Measurements from ENCODE around the gene HINT3.
A peak's percentile ranks its signal among the peaks of the same experiment; 100 is the strongest.
"Not testable (repeated sequence)": the region's sequence is repeated elsewhere in the genome, so short reads cannot be mapped to it uniquely, and the experiment has no call there.

HINT3 gene

DNA sequence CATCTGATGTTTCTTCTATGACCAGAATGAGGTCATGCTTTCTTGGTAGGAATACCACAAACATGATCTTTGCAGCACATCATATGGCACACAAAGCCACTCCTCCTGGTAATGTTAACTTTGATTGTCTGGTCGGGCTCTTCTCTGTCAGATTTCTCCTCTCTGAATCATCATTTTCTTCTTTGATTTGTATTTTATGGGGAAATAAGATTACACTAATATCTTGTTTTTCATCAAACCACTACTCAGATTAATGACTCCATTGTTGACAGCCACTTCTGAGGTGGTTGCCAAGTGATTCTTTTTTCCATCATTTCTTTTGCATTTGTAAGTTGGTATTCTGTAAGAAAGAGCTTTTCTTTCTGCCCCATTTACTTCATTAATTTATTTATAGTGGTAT is 59.3 kb downstream of the HINT3 start:
- no peaks in the 10 kb centered on the region for H3K27me3 ChIP-seq (replicated peaks)
- peak; percentile 59 for DNase-seq
- in situ Hi-C loops (cut with HindIII; ENCODE audit: low pct_ligation_motif_present, low sequenced_read_pairs) = no loop called here

DNA sequence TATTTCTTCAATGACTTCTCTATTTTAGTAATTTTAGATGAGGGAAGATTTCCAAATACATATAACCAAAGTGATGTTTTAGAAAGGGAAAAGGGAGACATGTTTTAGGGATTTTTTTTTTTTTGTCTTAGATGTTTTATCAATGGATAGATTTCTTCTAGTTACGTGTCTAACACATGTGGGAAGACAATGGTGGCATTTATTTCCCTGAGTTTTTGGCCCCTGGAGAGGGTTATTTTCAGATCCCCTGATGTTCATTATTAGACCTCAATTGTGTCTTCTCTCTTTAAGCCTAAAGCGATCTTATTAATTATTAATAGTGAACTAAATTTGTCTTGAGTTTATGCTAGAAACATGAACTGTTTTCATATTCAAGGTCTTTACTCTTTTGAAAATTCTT is 60.0 kb downstream of the HINT3 start:
- in situ Hi-C loops (cut with HindIII; ENCODE audit: low pct_ligation_motif_present, low sequenced_read_pairs) = no loop called here
- peaks cover 31% of the 10 kb centered on the region for H3K36me3 ChIP-seq (replicated peaks)

More for the DNA sequence above, 59.3 kb downstream of the HINT3 start:
- Histone ChIP-seq H3K36me3 (replicated peaks) (peaks cover 29% of the 10 kb centered on the region), H3K27ac (peak overlapping the region; percentile 12), H3K4me3 (ENCODE audit: low read depth, low read length) (no peak overlapping the region)
- TF ChIP-seq, protein P1, sequence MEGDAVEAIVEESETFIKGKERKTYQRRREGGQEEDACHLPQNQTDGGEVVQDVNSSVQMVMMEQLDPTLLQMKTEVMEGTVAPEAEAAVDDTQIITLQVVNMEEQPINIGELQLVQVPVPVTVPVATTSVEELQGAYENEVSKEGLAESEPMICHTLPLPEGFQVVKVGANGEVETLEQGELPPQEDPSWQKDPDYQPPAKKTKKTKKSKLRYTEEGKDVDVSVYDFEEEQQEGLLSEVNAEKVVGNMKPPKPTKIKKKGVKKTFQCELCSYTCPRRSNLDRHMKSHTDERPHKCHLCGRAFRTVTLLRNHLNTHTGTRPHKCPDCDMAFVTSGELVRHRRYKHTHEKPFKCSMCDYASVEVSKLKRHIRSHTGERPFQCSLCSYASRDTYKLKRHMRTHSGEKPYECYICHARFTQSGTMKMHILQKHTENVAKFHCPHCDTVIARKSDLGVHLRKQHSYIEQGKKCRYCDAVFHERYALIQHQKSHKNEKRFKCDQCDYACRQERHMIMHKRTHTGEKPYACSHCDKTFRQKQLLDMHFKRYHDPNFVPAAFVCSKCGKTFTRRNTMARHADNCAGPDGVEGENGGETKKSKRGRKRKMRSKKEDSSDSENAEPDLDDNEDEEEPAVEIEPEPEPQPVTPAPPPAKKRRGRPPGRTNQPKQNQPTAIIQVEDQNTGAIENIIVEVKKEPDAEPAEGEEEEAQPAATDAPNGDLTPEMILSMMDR (IDR thresholded peaks at IDR 0.05; ENCODE audit: low read depth, low read length, missing control alignments) = no peak

DNA sequence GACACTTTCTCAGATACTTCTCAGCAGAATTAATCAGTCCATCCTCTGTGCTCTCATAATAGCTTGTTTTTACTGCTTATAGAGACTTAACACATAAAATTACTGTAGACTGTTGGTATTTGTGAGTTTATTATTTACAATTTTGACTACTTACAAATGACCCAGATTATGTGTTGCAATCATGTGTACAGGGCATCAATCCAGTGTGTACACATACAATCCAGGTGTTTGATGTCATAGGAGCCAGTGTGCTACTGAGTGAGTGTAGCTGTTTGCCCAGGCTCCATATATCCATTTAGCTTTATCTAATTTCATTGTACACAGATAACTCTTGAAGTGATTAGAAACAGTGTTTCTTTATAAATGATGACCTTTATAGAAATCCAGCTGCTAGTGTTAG is 61.1 kb downstream of the HINT3 start:
- TF ChIP-seq, protein P1 (IDR thresholded peaks at IDR 0.05; ENCODE audit: low read depth, low read length, missing control alignments) = no peak
- DNase-seq = no peak
- Histone ChIP-seq H3K36me3 (replicated peaks) (peaks cover 30% of the 10 kb centered on the region), H3K27me3 (replicated peaks) (no peaks in the 10 kb centered on the region), H3K27ac (no peak overlapping the region), H3K4me3 (ENCODE audit: low read depth, low read length) (no peak overlapping the region)
- in situ Hi-C loops (cut with HindIII; ENCODE audit: low pct_ligation_motif_present, low sequenced_read_pairs) = no loop called here

More for the DNA sequence above, 60.0 kb downstream of the HINT3 start:
- H3K27ac ChIP-seq = no peak overlapping the region
- no peak overlapping the region for H3K4me3 ChIP-seq (ENCODE audit: low read depth, low read length)
- no peaks in the 10 kb centered on the region for H3K27me3 ChIP-seq (replicated peaks)
- TF ChIP-seq, protein P1 (IDR thresholded peaks at IDR 0.05; ENCODE audit: low read depth, low read length, missing control alignments) = no peak
- no peak for DNase-seq

DNA sequence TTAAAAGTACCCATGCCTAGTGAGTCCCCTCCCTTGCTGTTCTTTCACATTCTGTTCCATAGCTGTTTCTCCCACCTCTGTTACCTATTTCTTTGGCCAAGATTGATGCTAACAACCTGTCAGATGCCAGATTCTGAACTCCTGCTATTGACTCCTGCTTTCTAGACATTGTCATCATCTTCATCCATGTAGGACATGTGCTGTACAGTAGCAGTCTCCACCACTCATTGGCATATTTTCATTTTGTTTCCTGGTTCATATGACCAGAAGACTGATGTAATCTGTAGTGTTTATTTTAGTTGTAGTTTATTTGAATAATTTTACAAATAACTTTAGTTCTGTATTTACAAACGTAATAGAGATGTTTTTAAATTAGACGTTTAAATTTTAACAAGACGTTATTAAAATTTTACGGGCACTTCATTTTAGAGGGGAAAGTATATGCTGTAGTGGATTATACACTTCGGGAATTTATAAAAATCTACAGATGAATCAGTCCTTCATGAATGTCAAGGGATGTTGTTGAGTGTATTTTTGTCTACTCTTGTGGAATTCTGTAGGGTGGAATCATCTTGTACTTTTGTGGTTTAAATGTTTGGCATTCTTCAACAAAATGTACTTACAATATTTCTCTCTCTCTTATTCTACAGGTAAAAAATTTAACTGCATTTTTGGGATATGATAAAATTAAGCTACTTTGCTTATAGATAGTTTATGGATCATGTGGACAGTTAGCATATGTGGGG is 63.9 kb downstream of the HINT3 start:
- in situ Hi-C loops (cut with HindIII; ENCODE audit: low pct_ligation_motif_present, low sequenced_read_pairs) = no loop called here
- peaks cover 30% of the 10 kb centered on the region for H3K36me3 ChIP-seq (replicated peaks)

DNA sequence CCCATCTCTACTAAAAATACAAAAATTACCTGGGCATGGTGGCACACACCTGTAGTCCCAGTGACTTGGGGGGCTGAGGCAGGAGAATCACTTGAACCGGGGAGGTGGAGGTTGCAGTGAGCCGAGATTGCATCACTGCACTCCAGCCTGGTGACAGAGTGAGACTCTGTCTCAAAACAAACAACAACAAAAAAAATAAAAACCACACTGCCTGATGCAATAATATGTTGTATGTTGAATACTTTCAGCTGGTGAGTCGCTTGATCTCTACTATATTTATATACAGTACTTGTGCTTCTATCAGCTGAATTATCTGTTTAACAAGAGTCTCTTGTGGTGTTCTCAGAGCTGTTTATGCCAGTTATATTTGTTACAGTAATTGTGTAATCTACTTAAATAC is 66.9 kb downstream of the HINT3 start:
- H3K36me3 ChIP-seq (replicated peaks) = peaks cover 26% of the 10 kb centered on the region
- DNase-seq; H3K27me3 ChIP-seq (replicated peaks); in situ Hi-C loops (cut with HindIII; ENCODE audit: low pct_ligation_motif_present, low sequenced_read_pairs); H3K4me3 ChIP-seq (ENCODE audit: low read depth, low read length); H3K27ac ChIP-seq: not testable (repeated sequence)

More for the DNA sequence above, 63.9 kb downstream of the HINT3 start:
- Histone ChIP-seq H3K4me3 (ENCODE audit: low read depth, low read length) (no peak overlapping the region), H3K27ac (peak overlapping the region; percentile 37), H3K27me3 (replicated peaks) (no peaks in the 10 kb centered on the region)
- TF ChIP-seq, protein P1 (IDR thresholded peaks at IDR 0.05; ENCODE audit: low read depth, low read length, missing control alignments) = no peak
- DNase-seq = no peak

DNA sequence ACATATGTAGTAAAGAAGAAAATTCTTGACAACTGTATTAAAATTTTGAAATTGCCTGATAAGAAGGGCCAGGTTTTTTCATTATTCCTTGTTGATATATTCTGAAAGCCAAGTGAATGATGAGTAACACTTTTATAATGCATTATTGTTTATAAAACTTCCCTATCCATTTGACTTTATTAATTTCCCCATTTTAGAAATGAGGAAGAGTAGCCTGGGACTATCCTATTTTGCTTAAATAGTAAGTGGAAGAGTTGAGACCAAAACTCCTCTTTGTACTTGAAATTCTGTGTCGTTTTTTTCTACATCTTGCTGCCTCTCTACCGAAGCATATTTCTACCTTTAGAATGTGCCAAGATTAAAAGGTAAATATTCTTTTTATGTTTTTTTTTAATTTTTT is 69.4 kb downstream of the HINT3 start:
- DNase-seq = no peak

More for the DNA sequence above, 69.4 kb downstream of the HINT3 start:
- peaks cover 21% of the 10 kb centered on the region for H3K36me3 ChIP-seq (replicated peaks)
- TF ChIP-seq, protein P1 (IDR thresholded peaks at IDR 0.05; ENCODE audit: low read depth, low read length, missing control alignments) = no peak
- H3K4me3 ChIP-seq (ENCODE audit: low read depth, low read length) = no peak overlapping the region
- no peaks in the 10 kb centered on the region for H3K27me3 ChIP-seq (replicated peaks)
- in situ Hi-C loops (cut with HindIII; ENCODE audit: low pct_ligation_motif_present, low sequenced_read_pairs) = no loop called here
- no peak overlapping the region for H3K27ac ChIP-seq
